ENCODE measurements around the gene TNFAIP6.

TNFAIP6 gene

DNA sequence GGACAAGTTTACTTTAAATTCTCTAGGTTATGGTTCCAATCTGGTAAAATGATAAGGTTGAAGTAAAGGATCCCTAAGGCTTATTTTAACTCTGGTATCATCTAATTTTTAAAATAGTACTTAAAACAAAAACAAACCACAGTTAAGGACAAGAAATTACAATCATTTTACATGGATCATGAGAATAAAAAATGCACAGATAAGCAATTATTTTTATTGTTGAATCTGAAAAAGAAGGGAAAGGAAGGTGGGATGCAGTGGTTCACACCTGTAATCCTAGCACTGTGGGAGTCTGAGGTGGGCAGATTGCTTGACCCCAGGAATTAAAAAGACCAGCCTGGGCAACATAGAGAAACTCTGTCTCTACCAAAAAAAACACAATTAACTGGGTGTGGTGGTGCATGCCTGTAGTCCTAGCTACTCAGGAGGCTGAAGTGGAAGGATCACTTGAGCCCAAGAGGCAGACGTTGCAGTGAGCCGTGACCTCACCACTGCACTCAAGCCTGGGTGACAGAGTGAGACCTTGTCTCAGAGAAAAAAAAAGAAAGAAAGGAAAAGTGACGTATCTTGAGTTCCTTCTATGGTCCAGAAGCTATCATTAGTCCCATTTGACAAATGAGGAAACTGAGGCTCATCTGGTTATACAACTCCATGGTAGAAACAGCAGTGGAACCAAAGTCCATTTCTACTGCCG, 2.5 kb downstream of the TNFAIP6 start:
- DNase-seq (ENCODE audit: low read depth, low spot score), result no peak

DNA sequence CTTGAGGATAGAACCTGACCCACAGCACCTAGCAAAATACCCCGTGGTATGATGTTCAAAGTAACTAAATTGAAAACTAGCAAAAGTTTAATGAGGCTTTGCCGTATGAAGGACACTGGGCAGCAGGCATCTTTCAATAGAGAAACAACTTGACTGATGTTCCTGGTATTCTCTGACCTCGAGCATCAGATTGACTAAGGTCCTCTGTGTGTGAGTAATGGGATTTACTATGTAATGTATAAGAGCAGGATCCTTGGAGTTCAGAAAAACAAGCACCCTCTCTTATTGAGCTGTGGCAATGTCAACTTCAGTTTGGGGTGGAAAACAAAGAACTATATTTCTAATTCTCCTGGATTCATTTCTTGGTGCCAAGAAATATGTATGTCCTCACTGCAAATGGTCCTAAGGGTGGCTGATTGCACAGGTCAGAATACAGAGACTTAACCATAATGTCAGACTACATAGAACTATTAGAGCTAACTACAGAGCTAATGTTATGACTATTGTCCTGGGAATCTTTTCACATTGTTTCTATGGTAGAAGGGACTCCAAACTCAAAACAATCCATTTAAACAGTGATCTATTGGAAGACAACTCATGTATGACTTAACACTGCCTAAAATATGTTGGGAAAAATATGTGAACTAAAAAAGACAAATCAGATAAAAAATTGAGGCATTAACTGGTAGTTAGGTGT, 4.4 kb downstream of the TNFAIP6 start:
- DNase-seq (ENCODE audit: low read depth, low spot score), result no peak

DNA sequence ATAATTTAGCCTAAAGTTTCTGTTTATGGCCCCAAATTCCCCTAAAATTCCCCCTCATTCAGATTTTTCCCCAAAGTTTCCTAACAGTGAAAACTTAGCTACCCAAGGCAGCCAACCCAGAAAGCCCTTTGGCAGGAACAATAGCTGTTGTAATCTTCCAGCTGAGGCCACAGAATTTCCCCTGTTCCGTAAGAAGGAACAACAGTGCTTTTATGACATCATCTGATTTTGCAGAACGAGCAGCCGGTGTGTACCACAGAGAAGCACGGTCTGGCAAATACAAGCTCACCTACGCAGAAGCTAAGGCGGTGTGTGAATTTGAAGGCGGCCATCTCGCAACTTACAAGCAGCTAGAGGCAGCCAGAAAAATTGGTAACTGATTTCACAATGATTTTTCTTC, 6.3 kb downstream of the TNFAIP6 start:
- DNase-seq (ENCODE audit: low read depth, low spot score), result no peak

DNA sequence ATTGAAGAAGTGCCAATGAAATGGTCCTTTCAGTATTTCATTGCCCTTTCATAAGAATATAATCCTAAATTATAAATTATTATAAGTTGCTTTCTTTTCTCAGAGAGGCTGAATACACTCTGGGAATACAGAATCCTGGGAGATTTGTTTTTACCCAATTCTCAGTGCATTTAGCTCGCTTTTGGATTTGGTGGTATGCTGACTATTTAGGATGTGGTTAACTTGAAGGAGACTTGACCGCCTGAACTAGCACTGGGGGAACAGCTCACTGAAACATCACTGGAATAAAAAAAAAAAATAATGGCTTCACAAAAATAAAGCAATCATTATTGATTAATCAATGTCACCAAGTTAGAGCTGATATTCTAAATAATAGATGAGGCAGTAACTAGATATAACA, 10.2 kb downstream of the TNFAIP6 start:
- DNase-seq (ENCODE audit: low read depth, low spot score), result no peak

DNA sequence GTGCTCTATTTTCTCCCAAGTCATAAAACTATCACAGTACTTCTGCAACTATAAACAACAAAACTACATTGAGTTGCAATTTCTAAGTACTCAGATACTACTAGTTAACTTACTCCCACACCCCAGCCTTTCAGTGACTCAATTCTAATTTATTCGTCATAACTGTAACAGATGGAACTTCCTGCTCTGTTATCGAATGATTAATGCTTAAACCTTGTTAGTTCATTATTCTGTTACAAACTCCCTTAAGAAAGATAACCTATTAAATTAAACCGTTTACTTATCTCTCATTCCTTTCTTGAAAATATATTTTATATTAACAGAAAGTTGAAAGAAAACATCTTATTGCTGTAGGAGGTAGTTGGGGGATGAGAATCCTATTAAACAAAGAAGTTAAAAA, 17.0 kb downstream of the TNFAIP6 start:
- no peak for DNase-seq (ENCODE audit: low read depth, low spot score)

DNA sequence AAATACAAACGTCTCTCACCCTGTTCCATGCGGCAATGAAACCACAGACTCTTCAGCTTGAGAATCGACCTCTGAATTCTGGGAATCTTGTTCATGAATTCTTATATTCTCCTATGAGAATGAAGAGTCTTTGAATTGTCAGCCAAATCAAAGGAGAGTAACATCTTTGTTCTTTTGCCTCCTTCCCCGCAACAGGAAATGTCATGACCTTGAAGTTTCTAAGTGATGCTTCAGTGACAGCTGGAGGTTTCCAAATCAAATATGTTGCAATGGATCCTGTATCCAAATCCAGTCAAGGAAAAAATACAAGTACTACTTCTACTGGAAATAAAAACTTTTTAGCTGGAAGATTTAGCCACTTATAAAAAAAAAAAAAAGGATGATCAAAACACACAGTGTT, 21.8 kb downstream of the TNFAIP6 start:
- no peak for DNase-seq (ENCODE audit: low read depth, low spot score)

DNA sequence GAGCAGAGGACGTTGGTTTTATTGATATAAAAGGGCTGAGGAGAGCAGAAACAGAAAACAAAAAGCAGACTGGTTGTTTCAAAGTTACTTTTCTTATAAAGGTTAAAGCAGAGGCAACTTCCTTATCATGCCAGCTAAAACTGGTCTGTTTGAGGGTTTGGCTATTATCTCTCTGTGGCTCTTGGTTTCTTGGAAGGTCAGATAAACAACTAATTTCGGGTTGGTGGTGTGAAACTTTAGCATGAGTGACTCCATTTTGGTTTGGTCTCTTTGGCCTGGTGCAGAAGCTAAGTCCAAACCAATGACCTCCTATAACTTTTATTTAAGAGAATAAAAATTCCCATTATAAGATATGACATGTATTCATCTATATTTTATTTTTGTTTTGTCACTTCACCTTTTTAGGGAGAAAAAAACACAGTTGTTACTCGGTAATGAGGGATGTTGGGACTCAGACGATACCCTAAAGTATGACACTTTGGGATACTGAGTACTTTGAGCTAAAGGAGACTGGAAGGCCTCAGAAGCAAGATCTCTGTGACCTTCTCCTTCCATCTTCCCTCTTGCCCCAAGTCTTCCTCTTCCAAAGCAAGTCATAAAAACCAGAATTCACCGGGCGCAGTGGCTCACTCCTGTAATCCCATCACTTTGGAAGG, 23.3 kb downstream of the TNFAIP6 start:
- no peak for DNase-seq (ENCODE audit: low read depth, low spot score)

DNA sequence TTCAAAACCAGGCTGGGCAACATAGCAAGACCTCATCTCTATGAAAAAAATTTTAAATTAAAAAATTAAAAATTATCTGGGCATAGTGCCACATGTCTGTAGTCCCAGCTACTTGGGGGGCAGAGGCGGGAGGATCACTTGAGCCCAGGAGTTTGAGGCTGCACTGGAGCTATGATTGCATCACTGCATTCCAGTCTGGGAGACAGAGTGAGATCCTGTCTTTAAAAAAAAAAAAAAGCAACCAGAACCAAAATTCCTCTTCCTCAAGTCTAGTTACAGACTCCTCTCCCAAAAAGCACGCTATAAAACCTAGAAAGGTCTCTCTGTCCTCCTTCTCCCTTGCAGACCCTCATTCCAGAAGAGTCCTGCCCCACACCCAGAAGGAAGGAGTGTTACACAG, 23.9 kb downstream of the TNFAIP6 start:
- no peak for DNase-seq (ENCODE audit: low read depth, low spot score)

DNA sequence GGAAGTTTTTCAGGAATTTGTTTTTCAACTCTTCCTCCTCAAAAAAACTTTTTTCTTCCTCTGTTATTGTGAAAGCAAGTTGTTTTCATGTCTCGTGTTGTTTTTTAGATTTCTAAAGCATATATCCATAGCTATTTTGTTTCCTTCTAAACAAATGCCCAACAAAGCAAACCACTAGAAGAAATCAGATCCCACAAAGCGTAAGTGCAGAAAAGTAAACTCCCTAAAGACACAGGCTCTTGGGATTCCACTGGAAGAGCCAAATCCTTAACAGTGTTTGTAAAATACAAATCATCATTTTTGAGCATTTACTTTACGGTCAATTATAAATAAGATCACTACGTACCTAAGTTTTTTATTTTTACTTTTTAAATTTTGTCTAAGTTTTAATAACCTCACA, 30.6 kb downstream of the TNFAIP6 start:
- no peak for DNase-seq (ENCODE audit: low read depth, low spot score)

DNA sequence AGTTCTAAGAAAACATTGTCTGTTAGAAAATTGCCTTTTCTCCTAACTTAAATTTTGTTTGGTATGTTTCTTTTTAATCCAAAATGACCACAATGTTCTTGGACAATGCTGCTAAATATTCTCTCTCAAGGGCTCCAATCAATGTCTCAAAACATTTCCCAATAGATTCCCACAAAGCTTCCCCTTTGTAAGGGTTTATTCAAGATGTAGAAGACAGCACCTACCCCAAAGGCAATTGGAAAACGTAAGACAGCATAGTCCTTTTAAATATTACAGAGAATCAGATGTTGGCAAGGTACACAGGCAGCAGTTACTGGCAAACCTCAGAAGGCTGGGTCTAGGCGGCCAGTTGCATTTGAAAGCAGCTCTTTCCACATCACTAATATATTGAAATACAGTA, 34.0 kb downstream of the TNFAIP6 start:
- DNase-seq (ENCODE audit: low read depth, low spot score), result no peak

DNA sequence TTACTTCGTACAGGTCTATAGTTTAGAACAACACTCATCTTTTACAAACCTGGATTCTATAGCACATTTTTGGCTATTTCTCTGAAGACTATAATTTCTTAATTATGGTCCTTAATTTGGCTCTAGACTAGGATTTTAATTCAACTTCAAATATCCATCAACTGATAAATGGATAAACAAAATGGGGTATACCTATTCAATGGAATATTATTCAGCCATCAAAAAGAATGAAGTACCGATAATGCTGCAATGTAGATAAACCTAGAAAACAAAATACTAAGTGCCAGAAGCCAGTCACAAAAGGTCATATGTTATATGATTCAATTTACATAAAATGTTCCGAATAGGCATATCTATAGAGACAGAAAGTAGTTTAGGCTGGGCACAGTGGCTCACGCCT, 37.1 kb downstream of the TNFAIP6 start:
- DNase-seq (ENCODE audit: low read depth, low spot score), result no peak

DNA sequence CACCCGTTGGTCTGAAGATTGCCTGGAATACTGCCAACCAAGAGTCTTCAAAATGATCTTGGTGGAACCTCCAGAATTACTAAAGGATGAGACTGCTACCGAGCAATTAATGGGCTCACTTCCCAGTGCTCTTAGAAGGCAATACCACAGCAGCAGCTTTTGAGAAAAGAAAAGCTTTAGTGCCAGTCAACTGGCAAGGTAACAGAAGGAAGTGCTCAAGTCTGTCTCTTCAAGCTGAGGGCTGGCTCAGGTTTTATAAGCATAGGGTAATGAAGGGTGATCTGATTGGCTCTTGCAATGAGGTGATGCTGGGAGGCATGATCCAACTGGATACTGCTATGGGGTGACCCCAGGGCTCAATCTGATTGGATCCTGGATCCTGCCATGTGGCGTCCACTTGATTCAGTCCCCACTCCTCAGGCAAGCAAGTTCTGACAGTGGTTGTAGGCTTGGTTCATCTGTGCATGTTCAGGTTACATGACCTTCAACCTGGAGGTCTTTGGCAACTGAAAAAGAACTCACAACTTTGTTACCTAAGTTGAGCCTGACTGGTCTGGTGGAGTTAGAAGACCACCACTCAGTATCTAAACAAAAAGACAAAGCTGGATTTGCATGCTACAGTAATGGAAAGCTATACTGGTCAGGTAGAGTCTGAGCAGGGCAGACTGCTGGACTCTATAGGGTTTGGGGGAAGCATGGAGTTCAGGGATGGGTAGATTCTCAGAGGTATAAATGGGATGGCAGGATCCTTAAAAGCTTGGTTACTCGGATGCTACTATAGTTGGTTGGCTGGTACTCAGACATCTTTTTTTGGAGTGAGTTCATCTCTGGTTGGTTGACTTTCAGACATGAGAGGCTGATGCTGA, 38.4 kb downstream of the TNFAIP6 start:
- no peak for DNase-seq (ENCODE audit: low read depth, low spot score)

DNA sequence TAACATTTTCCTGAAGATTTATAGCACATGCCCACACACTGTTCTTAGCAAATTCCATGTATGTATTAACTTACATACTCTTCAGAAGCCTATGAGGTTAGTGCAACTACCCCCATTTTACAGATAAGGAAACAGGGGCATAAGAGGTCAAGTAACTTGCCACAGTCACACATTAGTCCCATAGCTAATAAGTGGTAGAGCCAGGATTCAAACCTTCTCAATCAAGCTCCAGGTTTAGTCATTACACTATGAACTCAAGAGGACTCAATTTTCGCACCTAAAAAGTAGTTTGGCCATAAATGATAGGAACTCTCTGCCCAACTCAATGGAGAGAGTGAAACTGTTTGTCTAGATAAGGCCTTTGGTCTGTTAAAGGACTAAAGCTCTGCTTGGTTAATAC, 42.6 kb downstream of the TNFAIP6 start:
- no peak for DNase-seq (ENCODE audit: low read depth, low spot score)

DNA sequence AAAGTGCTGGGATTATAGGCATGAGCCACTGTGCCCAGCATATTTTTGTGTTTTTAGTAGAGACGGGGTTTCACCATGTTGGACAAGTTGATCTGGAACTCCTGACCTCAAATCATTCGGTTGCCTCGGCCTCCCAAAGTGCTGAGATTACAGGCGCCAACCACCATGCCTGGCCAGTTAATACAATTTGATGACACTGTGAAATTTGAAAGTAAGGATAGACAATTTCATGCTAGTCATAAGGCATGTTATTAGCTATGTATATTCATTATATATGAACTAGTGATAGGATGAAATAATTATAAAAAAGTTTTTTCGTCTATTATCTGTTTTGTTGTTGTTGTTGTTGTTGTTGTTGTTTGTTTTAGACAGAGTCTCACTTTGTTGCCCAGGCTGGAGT, 43.8 kb downstream of the TNFAIP6 start:
- no peak for DNase-seq (ENCODE audit: low read depth, low spot score)

DNA sequence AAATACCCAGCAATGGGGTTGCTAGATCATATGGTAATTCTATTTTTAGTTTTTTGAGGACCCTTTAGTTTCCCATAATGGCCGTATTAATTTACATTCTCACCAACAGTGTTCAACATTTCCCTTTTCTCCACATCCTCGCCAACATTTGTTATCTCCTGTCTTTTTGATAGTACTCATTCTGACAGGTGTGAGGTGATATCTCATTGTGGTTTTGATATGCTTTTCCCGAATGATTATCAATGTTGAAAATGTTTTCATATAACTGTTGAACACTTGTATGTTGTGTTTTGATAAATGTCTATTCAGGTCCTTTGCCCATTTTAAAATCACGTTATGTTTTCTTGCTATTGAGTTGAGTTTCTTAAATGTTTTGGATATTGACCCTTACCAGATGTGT, 46.5 kb downstream of the TNFAIP6 start:
- DNase-seq (ENCODE audit: low read depth, low spot score), result no peak

DNA sequence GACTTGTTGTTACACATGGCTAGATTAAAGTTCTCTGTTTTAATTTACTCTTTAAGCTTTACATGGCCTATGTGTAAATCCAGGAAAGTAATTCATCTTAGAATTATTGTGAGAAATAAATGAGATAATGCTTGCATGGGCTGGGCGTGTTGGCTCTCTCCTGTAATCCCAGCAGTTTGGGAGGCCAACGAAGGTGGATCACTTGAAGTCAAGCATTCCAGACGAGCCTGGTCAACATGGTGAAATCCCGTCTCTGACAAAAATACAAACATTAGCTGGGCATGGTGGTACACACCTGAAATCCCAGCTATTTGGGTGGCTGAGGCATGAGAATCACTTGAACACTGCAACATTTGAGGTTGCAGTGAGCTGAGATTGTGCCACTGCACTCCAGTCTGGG, 48.0 kb downstream of the TNFAIP6 start:
- no peak for DNase-seq (ENCODE audit: low read depth, low spot score)

DNA sequence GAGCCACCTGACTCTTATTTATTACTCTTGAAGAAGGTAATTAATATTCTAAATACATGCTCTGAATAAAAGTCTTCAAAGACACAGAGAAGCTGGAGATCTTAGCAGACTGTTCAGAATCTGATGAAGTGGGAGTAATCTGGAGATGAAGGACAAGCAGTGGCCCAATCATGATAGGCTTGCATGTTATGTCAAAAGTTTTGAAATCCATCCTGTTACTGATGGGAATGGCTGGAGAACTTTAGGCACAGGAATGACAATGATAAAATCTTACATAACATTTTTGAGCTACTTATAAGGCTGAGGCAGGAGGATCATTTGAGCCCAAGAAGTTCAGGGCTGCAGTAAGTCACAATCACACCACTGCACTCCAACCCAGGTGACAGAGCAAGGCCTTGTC, 49.9 kb downstream of the TNFAIP6 start:
- DNase-seq (ENCODE audit: low read depth, low spot score), result no peak

DNA sequence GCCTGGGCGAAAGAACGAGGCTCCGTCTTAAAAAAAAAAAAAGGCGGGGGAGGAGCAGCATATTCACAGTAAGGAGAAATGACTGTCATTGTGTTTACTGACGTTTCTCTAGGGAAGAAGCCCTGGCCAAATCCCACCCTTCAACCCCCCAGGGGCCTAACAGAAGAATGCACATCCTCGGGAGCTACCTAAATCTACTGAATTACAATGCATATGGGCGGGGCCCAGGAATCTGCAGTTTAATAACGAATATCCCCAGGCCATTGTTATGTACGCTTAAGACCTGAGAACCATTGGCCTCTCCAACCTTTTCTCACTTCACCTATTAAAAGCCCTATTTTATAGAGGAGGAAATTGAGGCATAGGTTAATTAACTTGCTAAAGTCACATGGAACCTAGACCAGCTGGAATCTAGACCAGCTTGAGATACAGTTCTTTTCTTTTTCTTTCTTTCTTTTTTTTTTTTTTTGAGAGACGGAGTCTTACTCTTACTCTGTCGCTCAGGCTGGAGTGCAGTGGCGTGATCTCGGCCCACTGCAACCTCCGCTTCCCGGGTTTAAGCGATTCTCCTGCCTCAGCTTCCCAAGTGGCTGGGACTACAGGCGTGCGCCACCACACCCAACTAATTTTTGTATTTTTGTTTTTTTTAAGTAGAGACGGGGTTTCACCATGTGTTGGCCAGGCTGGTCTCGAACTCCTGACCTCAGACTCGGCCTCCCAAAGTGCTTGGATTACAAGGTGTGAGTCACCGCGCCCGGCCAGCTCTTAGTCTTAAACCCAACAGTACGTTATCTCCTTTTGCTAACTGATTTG, 51.6 kb downstream of the TNFAIP6 start:
- no peak for DNase-seq (ENCODE audit: low read depth, low spot score)

DNA sequence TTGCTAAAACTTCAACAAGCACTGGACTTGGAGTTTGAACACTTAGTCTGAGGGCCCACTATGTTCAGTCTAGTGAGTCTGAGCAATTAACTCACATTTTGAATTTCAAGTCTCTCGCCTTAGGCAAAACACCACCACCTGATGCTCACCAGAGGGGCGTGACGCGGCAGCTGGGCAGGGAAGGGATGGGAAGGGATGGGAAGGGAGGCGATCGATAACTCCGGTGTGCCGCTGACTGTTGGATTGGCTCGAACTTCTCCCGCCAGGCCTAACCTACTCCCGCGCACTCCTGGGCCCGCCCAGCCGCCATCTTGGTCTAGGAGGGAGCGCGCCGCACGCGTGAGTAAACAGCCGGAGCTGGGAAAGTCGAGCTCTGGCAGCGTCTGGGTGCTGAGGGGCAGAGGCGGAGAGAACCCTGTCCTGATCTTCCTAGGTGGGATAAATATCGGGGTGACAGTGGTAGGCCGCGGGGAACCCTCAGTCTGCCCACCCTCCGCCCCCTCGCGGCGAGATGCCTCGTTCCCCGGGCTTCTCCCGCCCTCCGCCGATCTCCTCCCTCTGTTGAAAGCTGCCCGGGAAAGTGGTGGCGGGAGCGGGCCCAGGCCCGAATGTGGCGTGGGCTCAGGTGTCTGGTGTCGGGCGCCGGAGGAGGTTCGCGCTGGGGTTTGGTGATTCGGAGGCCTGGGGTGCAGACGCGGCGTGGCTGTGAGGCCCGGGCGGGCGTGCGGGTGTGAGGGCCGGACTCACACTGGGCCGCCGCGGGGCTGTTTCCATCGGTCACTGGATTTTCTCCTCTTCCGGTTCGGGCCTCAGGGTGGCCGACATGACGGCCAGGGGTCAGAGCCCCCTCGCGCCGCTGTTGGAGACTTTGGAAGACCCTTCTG, 52.5 kb downstream of the TNFAIP6 start, which contains the start of gene RIF1:
TSS of gene RIF1 (plus strand) at position 302 of the 884 bp plus-strand sequence. CDS start at position 824, 522 bp downstream.
- peak; percentile 55 for DNase-seq (ENCODE audit: low read depth, low spot score)

DNA sequence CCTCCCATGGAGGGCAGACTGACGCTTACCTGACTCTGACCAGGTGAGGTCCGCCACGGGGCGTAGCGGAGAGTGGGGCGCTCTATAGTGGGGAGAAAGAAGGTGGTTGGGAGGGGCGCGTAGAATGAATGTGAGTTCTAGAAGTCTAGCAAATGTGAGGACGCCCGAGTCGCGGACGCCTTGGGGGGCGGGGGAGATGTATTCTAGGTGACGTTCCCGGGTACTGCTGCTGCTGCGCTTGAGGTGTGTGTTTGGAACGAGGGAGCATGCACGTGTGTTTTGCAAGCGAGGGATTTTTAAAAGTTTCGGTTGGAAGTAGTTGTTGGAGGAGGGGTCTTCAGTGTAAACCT, 53.1 kb downstream of the TNFAIP6 start:
- peak; percentile 9 for DNase-seq (ENCODE audit: low read depth, low spot score)

Measured in activated naive CD8-positive, alpha-beta T cell treated with anti-CD3 and anti-CD28 coated beads, Interleukin-2, amount 50 U/mL, for 16 hours (primary cell).